H1 (cell line): ENCODE data around the gene SLC6A6. TPM values are rescaled to one million over a fixed set of nuclear protein-coding genes. Genes with fewer than 3 reads are reported as not detected.

ENCODE experiments used
- polyA plus RNA-seq, 7 experiments: library from polyadenylated mRNA; depleted of rRNA in 3 of 7; stranded (reverse) in 5 of 7; unstranded in 2 of 7; fragments of >200 nt in 5 of 7; fragments of 200-250 nt in 2 of 7; gene quantifications; 1 replicate in 5 of 7; 2 replicates in 1 of 7; 4 replicates in 1 of 7; pipeline versions ENCODE4 v1.2.1 to v1.2.3, GENCODE V29; 2011 to 2013; ENCODE audit warnings: missing spikeins in 2 of 7, mixed read lengths in 2 of 7
- total RNA-seq: library from RNA; stranded (reverse); fragmentation: NEBNext Ultra II Directional; extraction: Animal tissue kit (Norgen Biotek cat#: 25700); gene quantifications from 2 replicates; pipeline ENCODE4 v1.2.1, GENCODE V29; 2021
- TF ChIP-seq, protein P1 (sequence below): fragments of 300-600 bp; sonication (generic); IDR thresholded peaks from 2 replicates; pipeline ENCODE4 v1.7.1; 2012; ENCODE audit warnings: low read length, moderate library complexity, mild to moderate bottlenecking, inconsistent platforms; ENCODE audit not compliant: insufficient replicate concordance

SLC6A6 gene
- total and polyA plus RNA-seq, 2 of the 8 experiments (the other 6 are each of a cell fraction or from before 2014, with no cell fraction given) = 66.2 to 144 TPM

DNA sequence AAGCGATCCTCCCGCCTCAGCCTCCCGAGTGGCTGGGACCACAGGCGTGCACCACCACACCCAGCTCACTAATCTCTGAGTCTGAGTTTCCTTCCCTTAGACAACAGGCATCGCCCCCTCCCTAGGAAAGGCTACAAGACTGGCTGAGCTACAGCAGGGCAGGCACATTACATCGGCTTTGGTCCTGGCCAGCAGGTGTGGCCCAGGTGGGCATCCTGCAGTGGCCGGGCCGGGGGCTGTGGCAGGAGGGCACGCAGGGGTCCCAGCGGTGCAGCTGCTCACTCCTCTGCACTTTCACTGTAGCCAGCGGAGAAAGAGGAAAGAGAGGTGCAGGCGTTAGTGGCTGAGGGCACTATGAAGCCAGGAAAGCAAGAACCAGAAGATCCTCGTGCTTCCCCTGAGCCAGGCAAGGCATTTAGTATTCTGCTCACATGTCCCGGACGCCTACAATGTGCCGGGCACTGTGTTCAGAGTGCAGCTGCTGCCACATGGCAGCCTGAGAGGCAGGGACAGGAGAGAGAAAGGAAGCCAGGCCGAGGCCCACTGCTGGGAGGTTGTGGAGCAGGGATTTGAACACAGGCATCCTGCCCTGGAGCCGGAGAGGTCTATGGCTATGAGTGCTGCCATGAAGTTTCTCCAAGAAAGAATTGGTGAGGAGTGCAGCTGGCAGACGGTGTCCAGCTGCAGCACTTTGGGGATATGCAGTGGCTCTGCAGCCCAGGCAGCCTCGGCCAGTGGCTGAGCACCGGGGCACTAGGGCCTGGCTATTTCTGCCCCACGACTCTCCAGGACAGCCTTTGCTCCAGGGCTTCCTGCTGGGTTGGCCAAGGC, 115.4 kb downstream of the SLC6A6 start (continued):
- TF ChIP-seq, protein P1, sequence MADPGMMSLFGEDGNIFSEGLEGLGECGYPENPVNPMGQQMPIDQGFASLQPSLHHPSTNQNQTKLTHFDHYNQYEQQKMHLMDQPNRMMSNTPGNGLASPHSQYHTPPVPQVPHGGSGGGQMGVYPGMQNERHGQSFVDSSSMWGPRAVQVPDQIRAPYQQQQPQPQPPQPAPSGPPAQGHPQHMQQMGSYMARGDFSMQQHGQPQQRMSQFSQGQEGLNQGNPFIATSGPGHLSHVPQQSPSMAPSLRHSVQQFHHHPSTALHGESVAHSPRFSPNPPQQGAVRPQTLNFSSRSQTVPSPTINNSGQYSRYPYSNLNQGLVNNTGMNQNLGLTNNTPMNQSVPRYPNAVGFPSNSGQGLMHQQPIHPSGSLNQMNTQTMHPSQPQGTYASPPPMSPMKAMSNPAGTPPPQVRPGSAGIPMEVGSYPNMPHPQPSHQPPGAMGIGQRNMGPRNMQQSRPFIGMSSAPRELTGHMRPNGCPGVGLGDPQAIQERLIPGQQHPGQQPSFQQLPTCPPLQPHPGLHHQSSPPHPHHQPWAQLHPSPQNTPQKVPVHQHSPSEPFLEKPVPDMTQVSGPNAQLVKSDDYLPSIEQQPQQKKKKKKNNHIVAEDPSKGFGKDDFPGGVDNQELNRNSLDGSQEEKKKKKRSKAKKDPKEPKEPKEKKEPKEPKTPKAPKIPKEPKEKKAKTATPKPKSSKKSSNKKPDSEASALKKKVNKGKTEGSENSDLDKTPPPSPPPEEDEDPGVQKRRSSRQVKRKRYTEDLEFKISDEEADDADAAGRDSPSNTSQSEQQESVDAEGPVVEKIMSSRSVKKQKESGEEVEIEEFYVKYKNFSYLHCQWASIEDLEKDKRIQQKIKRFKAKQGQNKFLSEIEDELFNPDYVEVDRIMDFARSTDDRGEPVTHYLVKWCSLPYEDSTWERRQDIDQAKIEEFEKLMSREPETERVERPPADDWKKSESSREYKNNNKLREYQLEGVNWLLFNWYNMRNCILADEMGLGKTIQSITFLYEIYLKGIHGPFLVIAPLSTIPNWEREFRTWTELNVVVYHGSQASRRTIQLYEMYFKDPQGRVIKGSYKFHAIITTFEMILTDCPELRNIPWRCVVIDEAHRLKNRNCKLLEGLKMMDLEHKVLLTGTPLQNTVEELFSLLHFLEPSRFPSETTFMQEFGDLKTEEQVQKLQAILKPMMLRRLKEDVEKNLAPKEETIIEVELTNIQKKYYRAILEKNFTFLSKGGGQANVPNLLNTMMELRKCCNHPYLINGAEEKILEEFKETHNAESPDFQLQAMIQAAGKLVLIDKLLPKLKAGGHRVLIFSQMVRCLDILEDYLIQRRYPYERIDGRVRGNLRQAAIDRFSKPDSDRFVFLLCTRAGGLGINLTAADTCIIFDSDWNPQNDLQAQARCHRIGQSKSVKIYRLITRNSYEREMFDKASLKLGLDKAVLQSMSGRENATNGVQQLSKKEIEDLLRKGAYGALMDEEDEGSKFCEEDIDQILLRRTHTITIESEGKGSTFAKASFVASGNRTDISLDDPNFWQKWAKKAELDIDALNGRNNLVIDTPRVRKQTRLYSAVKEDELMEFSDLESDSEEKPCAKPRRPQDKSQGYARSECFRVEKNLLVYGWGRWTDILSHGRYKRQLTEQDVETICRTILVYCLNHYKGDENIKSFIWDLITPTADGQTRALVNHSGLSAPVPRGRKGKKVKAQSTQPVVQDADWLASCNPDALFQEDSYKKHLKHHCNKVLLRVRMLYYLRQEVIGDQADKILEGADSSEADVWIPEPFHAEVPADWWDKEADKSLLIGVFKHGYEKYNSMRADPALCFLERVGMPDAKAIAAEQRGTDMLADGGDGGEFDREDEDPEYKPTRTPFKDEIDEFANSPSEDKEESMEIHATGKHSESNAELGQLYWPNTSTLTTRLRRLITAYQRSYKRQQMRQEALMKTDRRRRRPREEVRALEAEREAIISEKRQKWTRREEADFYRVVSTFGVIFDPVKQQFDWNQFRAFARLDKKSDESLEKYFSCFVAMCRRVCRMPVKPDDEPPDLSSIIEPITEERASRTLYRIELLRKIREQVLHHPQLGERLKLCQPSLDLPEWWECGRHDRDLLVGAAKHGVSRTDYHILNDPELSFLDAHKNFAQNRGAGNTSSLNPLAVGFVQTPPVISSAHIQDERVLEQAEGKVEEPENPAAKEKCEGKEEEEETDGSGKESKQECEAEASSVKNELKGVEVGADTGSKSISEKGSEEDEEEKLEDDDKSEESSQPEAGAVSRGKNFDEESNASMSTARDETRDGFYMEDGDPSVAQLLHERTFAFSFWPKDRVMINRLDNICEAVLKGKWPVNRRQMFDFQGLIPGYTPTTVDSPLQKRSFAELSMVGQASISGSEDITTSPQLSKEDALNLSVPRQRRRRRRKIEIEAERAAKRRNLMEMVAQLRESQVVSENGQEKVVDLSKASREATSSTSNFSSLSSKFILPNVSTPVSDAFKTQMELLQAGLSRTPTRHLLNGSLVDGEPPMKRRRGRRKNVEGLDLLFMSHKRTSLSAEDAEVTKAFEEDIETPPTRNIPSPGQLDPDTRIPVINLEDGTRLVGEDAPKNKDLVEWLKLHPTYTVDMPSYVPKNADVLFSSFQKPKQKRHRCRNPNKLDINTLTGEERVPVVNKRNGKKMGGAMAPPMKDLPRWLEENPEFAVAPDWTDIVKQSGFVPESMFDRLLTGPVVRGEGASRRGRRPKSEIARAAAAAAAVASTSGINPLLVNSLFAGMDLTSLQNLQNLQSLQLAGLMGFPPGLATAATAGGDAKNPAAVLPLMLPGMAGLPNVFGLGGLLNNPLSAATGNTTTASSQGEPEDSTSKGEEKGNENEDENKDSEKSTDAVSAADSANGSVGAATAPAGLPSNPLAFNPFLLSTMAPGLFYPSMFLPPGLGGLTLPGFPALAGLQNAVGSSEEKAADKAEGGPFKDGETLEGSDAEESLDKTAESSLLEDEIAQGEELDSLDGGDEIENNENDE = no peak
